ES-I3 (cell line): Measurements from ENCODE around the gene FANCD2.

ENCODE experiments used
- H3K36me3 ChIP-seq: 2 replicates; pipeline ENCODE4 v1.6.1; 2013; ENCODE audit warnings: mild to moderate bottlenecking, low read length, control low read depth, moderate library complexity; ENCODE audit not compliant: insufficient read depth
- H3K4me1 ChIP-seq: 2 replicates; pipeline ENCODE4 v1.6.1; 2013; ENCODE audit warnings: mild to moderate bottlenecking, control low read depth, low read length; ENCODE audit not compliant: insufficient read depth
- H3K9ac ChIP-seq: 2 replicates; pipeline ENCODE4 v1.6.1; 2013; ENCODE audit warnings: low read depth, mild to moderate bottlenecking, low read length, moderate library complexity
- H3K9me3 ChIP-seq: 2 replicates; pipeline ENCODE4 v1.6.1; 2013; ENCODE audit warnings: mild to moderate bottlenecking, low read length, moderate library complexity; ENCODE audit not compliant: control insufficient read depth, insufficient read depth

The FANCD2 gene

DNA sequence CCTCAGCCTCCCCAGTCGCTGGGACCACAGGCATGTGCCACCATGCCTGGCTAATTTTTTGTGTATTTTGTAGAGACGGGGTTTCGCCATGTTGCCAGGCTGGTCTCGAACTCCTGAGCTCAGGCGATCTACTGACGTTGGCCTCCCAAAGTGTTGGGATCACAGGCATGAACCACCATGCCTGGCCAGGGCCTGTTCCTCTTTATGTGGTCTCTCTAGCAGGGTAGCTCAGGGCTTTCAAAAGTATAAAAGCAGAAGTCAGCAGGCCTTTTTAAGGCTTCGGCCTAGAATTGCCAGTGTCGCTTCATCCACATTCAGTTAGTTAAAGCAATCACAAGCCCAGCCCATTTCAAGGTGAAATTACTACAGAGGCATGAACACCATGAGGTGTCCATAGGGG lies 123.0 kb downstream of the FANCD2 start:
- Histone ChIP-seq H3K9ac (no peak overlapping the region), H3K9me3 (no peaks in the 10 kb centered on the region), H3K36me3 (peaks cover 19% of the 10 kb centered on the region), H3K4me1 (no peaks in the 10 kb centered on the region)

DNA sequence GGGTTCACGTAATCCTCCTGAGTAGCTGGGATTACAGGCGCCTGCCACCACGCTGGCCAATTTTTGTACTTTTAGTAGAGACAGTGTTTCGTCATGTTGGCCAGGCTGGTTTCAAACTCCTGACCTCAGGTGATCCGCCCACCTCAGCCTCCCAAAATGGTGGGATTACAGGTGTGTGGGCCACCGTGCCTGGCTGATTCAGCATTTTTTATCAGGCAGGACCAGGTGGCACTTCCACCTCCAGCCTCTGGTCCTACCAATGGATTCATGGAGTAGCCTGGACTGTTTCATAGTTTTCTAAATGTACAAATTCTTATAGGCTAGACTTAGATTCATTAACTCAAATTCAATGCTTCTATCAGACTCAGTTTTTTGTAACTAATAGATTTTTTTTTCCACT lies 124.8 kb downstream of the FANCD2 start:
- Histone ChIP-seq H3K9me3 (no peaks in the 10 kb centered on the region), H3K4me1 (no peaks in the 10 kb centered on the region)

More for the DNA sequence above, 124.8 kb downstream of the FANCD2 start:
- Histone ChIP-seq H3K9ac (no peak overlapping the region), H3K36me3 (peaks cover 19% of the 10 kb centered on the region)
